ENCODE measurements around the gene PKD2L1.
A peak's percentile ranks its signal among the peaks of the same experiment; 100 is the strongest.
"Not testable (repeated sequence)": the region's sequence is repeated elsewhere in the genome, so short reads cannot be mapped to it uniquely, and the experiment has no call there.

Gene PKD2L1

GRCh38 chr10:100276971-100277370 is 53.1 kb downstream of the PKD2L1 start:
- not testable (repeated sequence) for DNase-seq

GRCh38 chr10:100267239-100268104 is 62.6 kb downstream of the PKD2L1 start, which contains the start of gene CWF19L1:
TSS of gene CWF19L1 (minus strand) at chr10:100267638. CDS start at chr10:100267593, 45 bp downstream.
- peak; percentile 95 for DNase-seq

DNA sequence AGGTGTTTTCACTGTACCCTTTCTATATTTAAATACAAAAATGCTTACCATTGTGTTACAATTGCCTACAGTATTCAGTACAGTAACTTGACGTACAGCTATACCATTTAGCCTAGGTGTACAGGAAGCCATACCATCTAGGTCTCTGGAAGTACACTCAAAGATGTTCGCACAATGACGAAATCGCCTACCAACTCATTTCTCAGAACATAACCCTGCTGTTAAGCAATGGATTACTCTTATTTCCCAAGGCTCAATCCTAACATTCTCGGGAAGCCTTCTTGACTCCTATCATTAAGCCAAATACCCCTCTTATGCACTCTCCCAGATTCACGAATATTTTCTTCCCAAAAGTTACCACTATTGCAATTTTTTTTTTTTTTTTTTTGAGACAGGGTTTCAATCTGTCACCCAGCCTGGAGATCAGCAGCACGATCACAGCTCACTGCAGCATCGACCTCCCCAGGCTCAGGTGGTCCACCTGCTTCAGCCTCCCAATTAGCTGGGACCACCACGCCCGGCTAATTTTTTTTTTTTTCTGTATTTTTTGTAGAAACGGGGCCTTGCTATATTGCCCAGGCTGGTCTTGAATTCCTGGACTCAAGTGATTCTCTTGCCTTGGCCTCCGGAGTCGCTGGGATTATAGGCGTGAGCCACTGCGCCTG is 64.1 kb downstream of the PKD2L1 start:
- DNase-seq: no peak

DNA sequence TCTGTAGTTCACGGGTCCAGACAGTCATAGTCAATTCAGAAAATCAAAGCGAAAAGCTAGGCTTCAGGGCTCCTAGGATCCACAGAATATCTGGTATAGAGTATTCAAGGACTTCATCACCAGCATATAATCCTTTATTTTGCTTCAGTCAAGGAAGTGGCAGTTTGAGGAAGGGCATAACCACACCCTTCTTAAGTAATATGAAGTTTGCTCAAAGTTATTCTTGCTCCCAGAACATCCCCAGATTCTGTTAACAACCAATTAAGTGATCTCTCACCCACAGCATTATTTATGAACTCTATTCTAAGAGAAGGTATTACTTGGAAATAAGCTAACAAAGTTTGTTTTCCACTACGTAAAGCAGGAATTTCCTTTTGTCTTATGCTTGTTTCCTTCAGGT is 75.8 kb downstream of the PKD2L1 start:
- DNase-seq: no peak

GRCh38 chr10:100253041-100253440 is 77.0 kb downstream of the PKD2L1 start:
- DNase-seq: no peak

- no peak for DNase-seq
Measured at GRCh38 chr10:100248820-100249219, 81.2 kb downstream of the PKD2L1 start.

DNA sequence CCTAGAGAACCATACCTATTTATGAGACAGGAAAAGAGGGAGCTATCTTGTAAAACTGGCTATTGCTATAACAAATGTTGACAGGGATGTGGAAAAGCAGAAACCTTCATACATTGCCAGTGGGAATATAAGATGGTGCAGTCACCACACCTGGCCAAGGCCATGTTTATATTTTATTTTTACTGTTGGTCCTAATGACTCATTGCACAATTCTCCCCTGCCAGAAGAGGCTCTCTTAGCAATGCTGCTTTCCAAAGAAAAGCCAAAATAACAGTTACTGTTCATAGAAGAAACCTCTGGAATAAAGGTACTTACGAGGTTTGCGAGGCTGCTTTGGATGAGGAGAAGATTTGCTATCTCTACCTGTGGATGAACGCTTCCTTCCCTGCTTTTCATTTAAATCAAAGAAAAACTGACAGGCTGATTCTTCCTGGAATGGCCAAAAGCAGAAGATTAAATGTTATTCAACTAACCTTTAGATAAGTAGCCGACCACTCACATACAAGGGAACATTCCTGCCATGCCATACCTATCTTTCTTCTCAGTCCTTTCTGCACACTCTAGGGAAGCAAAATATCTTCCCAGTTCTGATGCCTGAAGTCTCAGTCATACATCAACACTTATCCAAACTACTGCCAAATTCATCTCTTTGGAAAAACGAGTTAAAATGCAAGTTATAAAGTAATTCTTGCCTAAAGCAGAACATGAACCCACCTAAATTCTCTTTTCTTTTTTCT is 84.4 kb downstream of the PKD2L1 start:
- DNase-seq: no peak

GRCh38 chr10:100239851-100240250 is 90.2 kb downstream of the PKD2L1 start:
- DNase-seq: no peak

DNA sequence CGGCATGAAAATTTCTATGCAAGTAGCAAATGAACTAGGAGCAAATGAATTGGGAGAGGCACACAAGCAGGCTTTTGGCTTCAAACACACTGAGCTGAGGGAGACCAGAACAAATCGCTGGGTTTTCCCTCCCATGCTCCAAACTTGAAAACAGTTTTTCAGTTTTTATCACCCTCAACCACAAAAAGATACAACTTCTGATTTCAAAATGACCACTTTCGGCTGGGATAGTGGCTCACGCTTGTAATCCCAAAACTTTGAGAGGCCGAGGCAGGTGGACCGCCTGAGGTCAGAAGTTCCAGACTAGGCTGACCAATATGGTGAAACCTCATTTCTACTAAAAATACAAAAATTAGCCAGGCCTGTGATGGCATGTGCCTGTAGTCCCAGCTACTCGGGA is 91.6 kb downstream of the PKD2L1 start:
- DNase-seq: no peak

Data from eye (tissue), 1 donor.